ENCODE data around the gene GRM5. TPM values are rescaled to one million over a fixed set of nuclear protein-coding genes. Genes with fewer than 3 reads are reported as not detected.

GRM5 gene
- total and polyA plus RNA-seq, 4 donors = not detected

DNA sequence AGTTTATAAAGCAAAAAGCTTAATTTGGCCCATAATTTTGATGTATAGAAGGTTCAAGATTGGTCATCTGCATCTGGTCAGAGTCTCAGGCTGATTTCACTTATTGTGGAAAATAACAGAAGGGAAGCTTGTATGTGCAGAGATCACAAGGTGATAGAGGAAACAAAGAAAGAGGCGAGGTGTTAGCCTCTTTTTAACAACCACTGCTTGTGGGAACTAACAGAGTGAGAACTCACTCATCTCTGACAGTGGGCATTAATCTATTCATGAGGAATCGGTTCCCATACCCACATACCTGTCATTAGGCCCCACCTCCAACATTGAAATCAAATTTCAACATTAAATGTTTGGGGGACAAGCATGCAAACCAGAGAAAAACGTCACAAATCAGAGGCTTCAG, 250.3 kb downstream of the GRM5 start:
- no peak for TF ChIP-seq FOXA1 (IDR thresholded peaks at IDR 0.05)
- TF ChIP-seq FOXA2 (IDR thresholded peaks at IDR 0.05) = no peak
- TF ChIP-seq RXRA (IDR thresholded peaks at IDR 0.05) = no peak
- TF ChIP-seq HNF4G (IDR thresholded peaks at IDR 0.05) = no peak
- no peak for TF ChIP-seq SP1 (IDR thresholded peaks at IDR 0.05)
- no peak for TF ChIP-seq GABPA (IDR thresholded peaks at IDR 0.05 in 1 of 2, conservative IDR thresholded peaks at IDR 0.05 in 1 of 2)
- TF ChIP-seq, protein P1, sequence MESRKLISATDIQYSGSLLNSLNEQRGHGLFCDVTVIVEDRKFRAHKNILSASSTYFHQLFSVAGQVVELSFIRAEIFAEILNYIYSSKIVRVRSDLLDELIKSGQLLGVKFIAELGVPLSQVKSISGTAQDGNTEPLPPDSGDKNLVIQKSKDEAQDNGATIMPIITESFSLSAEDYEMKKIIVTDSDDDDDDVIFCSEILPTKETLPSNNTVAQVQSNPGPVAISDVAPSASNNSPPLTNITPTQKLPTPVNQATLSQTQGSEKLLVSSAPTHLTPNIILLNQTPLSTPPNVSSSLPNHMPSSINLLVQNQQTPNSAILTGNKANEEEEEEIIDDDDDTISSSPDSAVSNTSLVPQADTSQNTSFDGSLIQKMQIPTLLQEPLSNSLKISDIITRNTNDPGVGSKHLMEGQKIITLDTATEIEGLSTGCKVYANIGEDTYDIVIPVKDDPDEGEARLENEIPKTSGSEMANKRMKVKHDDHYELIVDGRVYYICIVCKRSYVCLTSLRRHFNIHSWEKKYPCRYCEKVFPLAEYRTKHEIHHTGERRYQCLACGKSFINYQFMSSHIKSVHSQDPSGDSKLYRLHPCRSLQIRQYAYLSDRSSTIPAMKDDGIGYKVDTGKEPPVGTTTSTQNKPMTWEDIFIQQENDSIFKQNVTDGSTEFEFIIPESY (IDR thresholded peaks at IDR 0.05) = no peak
- no peak for TF ChIP-seq RAD21 (IDR thresholded peaks at IDR 0.05)
- TF ChIP-seq, protein P2, sequence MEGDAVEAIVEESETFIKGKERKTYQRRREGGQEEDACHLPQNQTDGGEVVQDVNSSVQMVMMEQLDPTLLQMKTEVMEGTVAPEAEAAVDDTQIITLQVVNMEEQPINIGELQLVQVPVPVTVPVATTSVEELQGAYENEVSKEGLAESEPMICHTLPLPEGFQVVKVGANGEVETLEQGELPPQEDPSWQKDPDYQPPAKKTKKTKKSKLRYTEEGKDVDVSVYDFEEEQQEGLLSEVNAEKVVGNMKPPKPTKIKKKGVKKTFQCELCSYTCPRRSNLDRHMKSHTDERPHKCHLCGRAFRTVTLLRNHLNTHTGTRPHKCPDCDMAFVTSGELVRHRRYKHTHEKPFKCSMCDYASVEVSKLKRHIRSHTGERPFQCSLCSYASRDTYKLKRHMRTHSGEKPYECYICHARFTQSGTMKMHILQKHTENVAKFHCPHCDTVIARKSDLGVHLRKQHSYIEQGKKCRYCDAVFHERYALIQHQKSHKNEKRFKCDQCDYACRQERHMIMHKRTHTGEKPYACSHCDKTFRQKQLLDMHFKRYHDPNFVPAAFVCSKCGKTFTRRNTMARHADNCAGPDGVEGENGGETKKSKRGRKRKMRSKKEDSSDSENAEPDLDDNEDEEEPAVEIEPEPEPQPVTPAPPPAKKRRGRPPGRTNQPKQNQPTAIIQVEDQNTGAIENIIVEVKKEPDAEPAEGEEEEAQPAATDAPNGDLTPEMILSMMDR (IDR thresholded peaks at IDR 0.05; ENCODE audit: low read depth, low read length, missing input control) = no peak
- no peak for TF ChIP-seq YY1 (IDR thresholded peaks at IDR 0.05)
- WGBS = 36% methylated on average over 3 of the region's 3 CpGs
- H3K27me3 ChIP-seq (ENCODE audit: control insufficient read depth in 4 of 4, insufficient read depth in 4 of 4, low read length in 3 of 4) = no peaks in the 10 kb centered on the region

DNA sequence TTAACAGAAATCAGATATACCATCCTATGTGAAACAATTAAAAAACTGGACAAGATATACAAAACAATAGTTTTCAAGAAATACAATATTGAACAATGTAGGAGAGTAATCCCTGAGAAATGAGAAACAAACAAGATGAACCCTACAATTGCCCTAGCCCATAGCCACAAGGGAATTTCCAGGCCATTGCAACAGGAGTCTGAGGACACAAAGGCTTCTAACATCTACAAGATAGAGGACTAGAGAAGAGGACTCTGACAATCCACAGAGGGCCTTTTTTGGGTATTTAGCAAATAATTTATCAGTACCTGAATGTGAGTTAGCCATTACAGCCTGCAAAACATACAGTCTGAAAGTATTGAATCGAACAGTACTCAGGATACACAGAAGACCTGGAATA, 251.7 kb downstream of the GRM5 start:
- Histone ChIP-seq H3K9me3 (ENCODE audit: control insufficient read depth in 4 of 4, low read length in 3 of 4) (no peaks in the 10 kb centered on the region), H3K36me3 (ENCODE audit: control insufficient read depth in 4 of 4, insufficient read depth in 3 of 4, low read depth in 1 of 4, low read length in 3 of 4) (no peaks in the 10 kb centered on the region), H3K27ac (ENCODE audit: low read depth in 1 of 2, low read length in 2 of 2) (no peak overlapping the region), H3K4me3 (ENCODE audit: low read depth in 1 of 3, low read length in 3 of 3) (no peak overlapping the region), H3K4me1 (ENCODE audit: control insufficient read depth in 4 of 4, insufficient read depth in 4 of 4, low read length in 3 of 4) (peaks cover 0 to 5% (median 1%) of the 10 kb centered on the region in 4 donors), H3K9ac (ENCODE audit: low read depth in 1 of 2, low read length in 2 of 2) (no peak overlapping the region), H3K27me3 (ENCODE audit: control insufficient read depth in 4 of 4, insufficient read depth in 4 of 4, low read length in 3 of 4) (no peaks in the 10 kb centered on the region)
- TF ChIP-seq, protein P3, sequence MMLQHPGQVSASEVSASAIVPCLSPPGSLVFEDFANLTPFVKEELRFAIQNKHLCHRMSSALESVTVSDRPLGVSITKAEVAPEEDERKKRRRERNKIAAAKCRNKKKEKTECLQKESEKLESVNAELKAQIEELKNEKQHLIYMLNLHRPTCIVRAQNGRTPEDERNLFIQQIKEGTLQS (IDR thresholded peaks at IDR 0.05) = no peak
- TF ChIP-seq FOXA1 (IDR thresholded peaks at IDR 0.05) (no peak), FOXA2 (IDR thresholded peaks at IDR 0.05) (no peak), GABPA (IDR thresholded peaks at IDR 0.05 in 1 of 2, conservative IDR thresholded peaks at IDR 0.05 in 1 of 2) (no peak), RAD21 (IDR thresholded peaks at IDR 0.05) (no peak), JUND (IDR thresholded peaks at IDR 0.05) (no peak), YY1 (IDR thresholded peaks at IDR 0.05) (no peak), NR2F2 (IDR thresholded peaks at IDR 0.05) (no peak), SP1 (IDR thresholded peaks at IDR 0.05) (no peak)
- TF ChIP-seq, protein P4, sequence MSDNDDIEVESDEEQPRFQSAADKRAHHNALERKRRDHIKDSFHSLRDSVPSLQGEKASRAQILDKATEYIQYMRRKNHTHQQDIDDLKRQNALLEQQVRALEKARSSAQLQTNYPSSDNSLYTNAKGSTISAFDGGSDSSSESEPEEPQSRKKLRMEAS (IDR thresholded peaks at IDR 0.05) = no peak
- TF ChIP-seq, protein P5, sequence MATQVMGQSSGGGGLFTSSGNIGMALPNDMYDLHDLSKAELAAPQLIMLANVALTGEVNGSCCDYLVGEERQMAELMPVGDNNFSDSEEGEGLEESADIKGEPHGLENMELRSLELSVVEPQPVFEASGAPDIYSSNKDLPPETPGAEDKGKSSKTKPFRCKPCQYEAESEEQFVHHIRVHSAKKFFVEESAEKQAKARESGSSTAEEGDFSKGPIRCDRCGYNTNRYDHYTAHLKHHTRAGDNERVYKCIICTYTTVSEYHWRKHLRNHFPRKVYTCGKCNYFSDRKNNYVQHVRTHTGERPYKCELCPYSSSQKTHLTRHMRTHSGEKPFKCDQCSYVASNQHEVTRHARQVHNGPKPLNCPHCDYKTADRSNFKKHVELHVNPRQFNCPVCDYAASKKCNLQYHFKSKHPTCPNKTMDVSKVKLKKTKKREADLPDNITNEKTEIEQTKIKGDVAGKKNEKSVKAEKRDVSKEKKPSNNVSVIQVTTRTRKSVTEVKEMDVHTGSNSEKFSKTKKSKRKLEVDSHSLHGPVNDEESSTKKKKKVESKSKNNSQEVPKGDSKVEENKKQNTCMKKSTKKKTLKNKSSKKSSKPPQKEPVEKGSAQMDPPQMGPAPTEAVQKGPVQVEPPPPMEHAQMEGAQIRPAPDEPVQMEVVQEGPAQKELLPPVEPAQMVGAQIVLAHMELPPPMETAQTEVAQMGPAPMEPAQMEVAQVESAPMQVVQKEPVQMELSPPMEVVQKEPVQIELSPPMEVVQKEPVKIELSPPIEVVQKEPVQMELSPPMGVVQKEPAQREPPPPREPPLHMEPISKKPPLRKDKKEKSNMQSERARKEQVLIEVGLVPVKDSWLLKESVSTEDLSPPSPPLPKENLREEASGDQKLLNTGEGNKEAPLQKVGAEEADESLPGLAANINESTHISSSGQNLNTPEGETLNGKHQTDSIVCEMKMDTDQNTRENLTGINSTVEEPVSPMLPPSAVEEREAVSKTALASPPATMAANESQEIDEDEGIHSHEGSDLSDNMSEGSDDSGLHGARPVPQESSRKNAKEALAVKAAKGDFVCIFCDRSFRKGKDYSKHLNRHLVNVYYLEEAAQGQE (IDR thresholded peaks at IDR 0.05) = no peak
- 0% methylated on average over 1 of the region's 1 CpG for WGBS
- no peak for DNase-seq (ENCODE audit: low spot score)

More for the DNA sequence above, 250.3 kb downstream of the GRM5 start:
- Histone ChIP-seq H3K4me3 (ENCODE audit: low read depth in 1 of 3, low read length in 3 of 3) (no peak overlapping the region), H3K36me3 (ENCODE audit: control insufficient read depth in 4 of 4, insufficient read depth in 3 of 4, low read depth in 1 of 4, low read length in 3 of 4) (no peaks in the 10 kb centered on the region), H3K9me3 (ENCODE audit: control insufficient read depth in 4 of 4, low read length in 3 of 4) (no peaks in the 10 kb centered on the region), H3K27ac (ENCODE audit: low read depth in 1 of 2, low read length in 2 of 2) (no peak overlapping the region), H3K4me1 (ENCODE audit: control insufficient read depth in 4 of 4, insufficient read depth in 4 of 4, low read length in 3 of 4) (peaks cover 0 to 5% (median 3%) of the 10 kb centered on the region in 4 donors), H3K9ac (ENCODE audit: low read depth in 1 of 2, low read length in 2 of 2) (no peak overlapping the region)
- DNase-seq (ENCODE audit: low spot score) = no peak
